K562 (cell line): ENCODE data around the gene TMEM120B. TPM values are rescaled to one million over a fixed set of nuclear protein-coding genes. Genes with fewer than 3 reads are reported as not detected.

ENCODE experiments used
- BCOR ChIP-seq: fragments of 450-650 bp; IDR thresholded peaks from 2 replicates; pipeline ENCODE4 v1.6.1; 2016
- CREB1 ChIP-seq, 2 experiments: sonication (generic) in 1 of 2; formaldehyde crosslinking in 1 of 2; IDR thresholded peaks; 2 replicates each; pipeline versions ENCODE4 v1.6.1 to v1.8.0; 2012 to 2022; ENCODE audit warnings: inconsistent platforms in 1 of 2, mild to moderate bottlenecking in 1 of 2, missing genetic modification reagents in 1 of 2, moderate library complexity in 1 of 2
- CTCFL ChIP-seq: IDR thresholded peaks from 2 replicates; pipeline ENCODE4 v1.6.1; 2011; ENCODE audit warnings: borderline replicate concordance, low read depth, mild to moderate bottlenecking, moderate library complexity, low read length; ENCODE audit not compliant: insufficient read depth, poor library complexity, severe bottlenecking
- DACH1 ChIP-seq: fragments of 450-650 bp; IDR thresholded peaks from 2 replicates; pipeline ENCODE4 v1.6.1; 2018; ENCODE audit not compliant: partially characterized antibody
- E2F1 ChIP-seq: sonication (generic); formaldehyde crosslinking; IDR thresholded peaks from 2 replicates; pipeline ENCODE4 v1.8.1; 2023; ENCODE audit warnings: mild to moderate bottlenecking, missing genetic modification reagents, moderate library complexity
- GABPA ChIP-seq: fragments of 200-800 bp; sonication (Bioruptor generic); conservative IDR thresholded peaks from 2 replicates; pipeline ENCODE4 v1.6.1; 2016; ENCODE audit warnings: low read depth, missing genetic modification characterization, missing compliant biosample characterization
- KDM2B ChIP-seq: fragments of 250-450 bp; sonication (Bioruptor Pico); IDR thresholded peaks from 2 replicates; pipeline ENCODE4 v1.8.0; 2021; ENCODE audit warnings: mild to moderate bottlenecking, moderate library complexity
- NBN ChIP-seq: fragments of 450-650 bp; IDR thresholded peaks from 2 replicates; pipeline ENCODE4 v1.6.1; 2016; ENCODE audit warnings: low read depth, mild to moderate bottlenecking
- POLR2A ChIP-seq: fragments of 450-650 bp; conservative IDR thresholded peaks from 2 replicates; pipeline ENCODE4 v1.6.1; 2016
- PRPF4 ChIP-seq: fragments of 200-400 bp; formaldehyde crosslinking; IDR thresholded peaks from one replicate; pipeline ENCODE4 v1.6.1; 2017; ENCODE audit warnings: low read length, low read depth, mild to moderate bottlenecking; ENCODE audit not compliant: insufficient read depth, poor library complexity, severe bottlenecking
- RBM34 ChIP-seq: fragments of 200-400 bp; formaldehyde crosslinking; IDR thresholded peaks from 2 replicates; pipeline ENCODE4 v1.6.1; 2018; ENCODE audit warnings: low read length, borderline replicate concordance; ENCODE audit not compliant: insufficient read depth
- SAFB ChIP-seq: fragments of 200-400 bp; formaldehyde crosslinking; IDR thresholded peaks from 2 replicates; pipeline ENCODE4 v1.6.1; 2017; ENCODE audit warnings: low read depth, low read length, borderline replicate concordance
- SRSF9 ChIP-seq: fragments of 200-400 bp; formaldehyde crosslinking; IDR thresholded peaks from 2 replicates; pipeline ENCODE4 v1.6.1; 2017; ENCODE audit warnings: low read depth, low read length, borderline replicate concordance
- UBTF ChIP-seq, 2 experiments: IDR thresholded peaks; 2 replicates each; pipeline ENCODE4 v1.6.1; 2012; ENCODE audit warnings: improper control_type of control experiment in 2 of 2, low read depth in 2 of 2, low read length in 2 of 2, borderline replicate concordance in 1 of 2
- ZEB2 ChIP-seq: fragments of 450-650 bp; IDR thresholded peaks from 2 replicates; pipeline ENCODE4 v1.6.1; 2016
- ZKSCAN1 ChIP-seq: fragments of 150-350 bp; IDR thresholded peaks from 2 replicates; pipeline ENCODE4 v1.6.1; 2016; ENCODE audit warnings: low read depth, low read length
- ZNF175 ChIP-seq: fragments of 200-800 bp; sonication (Bioruptor generic); IDR thresholded peaks from 2 replicates; pipeline ENCODE4 v1.6.1; 2016; ENCODE audit warnings: low read depth, mild to moderate bottlenecking, missing genetic modification characterization, missing compliant biosample characterization
- ZNF24 ChIP-seq: fragments of 450-650 bp; IDR thresholded peaks from 2 replicates; pipeline ENCODE4 v1.6.1; 2016
- ZNF589 ChIP-seq: fragments of 200-800 bp; sonication (Bioruptor generic); IDR thresholded peaks from 2 replicates; pipeline ENCODE4 v1.6.1; 2016; ENCODE audit warnings: low read depth, missing genetic modification characterization, missing compliant biosample characterization
- ZNF76 ChIP-seq: fragments of 250-450 bp; sonication (Bioruptor Pico); IDR thresholded peaks from 2 replicates; pipeline ENCODE4 v1.4.0; 2020; ENCODE audit warnings: mild to moderate bottlenecking, moderate library complexity, borderline replicate concordance
- polyA plus RNA-seq, 8 experiments: library from polyadenylated mRNA; depleted of rRNA in 4 of 8; stranded (reverse) in 5 of 8; unstranded in 3 of 8; fragments of >200 nt; fragmentation: Nextera tagmentation in 2 of 8; fragmentation: Illumina TruSeq in 1 of 8; extraction: Ambion mirVana in 2 of 8; extraction: Trizol in 1 of 8; gene quantifications; 2 replicates each; pipeline versions ENCODE4 v1.2.1 to v1.2.3, GENCODE V29; 2011 to 2014; ENCODE audit warnings: inconsistent platforms in 1 of 8, missing spikeins in 1 of 8
- total RNA-seq, 7 experiments: library from RNA; depleted of rRNA in 6 of 7; stranded (reverse); fragments of >200 nt in 6 of 7; fragmentation: Illumina TruSeq in 2 of 7; extraction: Trizol in 2 of 7; gene quantifications; 2 replicates each; pipeline versions ENCODE4 v1.2.1 to v1.2.3, GENCODE V29; 2011 to 2021; ENCODE audit warnings: low replicate concordance in 1 of 7
- TF ChIP-seq, protein P1 (sequence below): fragments of 250-450 bp; sonication (Bioruptor Pico); IDR thresholded peaks from 2 replicates; pipeline ENCODE4 v1.5.1; 2021; ENCODE audit warnings: mild to moderate bottlenecking

TMEM120B gene
- total and polyA plus RNA-seq, 9 of the 15 experiments (the other 6 are each of a cell fraction or from before 2014, with no cell fraction given) = 1.7 to 18.6 (median 7.4) TPM

DNA sequence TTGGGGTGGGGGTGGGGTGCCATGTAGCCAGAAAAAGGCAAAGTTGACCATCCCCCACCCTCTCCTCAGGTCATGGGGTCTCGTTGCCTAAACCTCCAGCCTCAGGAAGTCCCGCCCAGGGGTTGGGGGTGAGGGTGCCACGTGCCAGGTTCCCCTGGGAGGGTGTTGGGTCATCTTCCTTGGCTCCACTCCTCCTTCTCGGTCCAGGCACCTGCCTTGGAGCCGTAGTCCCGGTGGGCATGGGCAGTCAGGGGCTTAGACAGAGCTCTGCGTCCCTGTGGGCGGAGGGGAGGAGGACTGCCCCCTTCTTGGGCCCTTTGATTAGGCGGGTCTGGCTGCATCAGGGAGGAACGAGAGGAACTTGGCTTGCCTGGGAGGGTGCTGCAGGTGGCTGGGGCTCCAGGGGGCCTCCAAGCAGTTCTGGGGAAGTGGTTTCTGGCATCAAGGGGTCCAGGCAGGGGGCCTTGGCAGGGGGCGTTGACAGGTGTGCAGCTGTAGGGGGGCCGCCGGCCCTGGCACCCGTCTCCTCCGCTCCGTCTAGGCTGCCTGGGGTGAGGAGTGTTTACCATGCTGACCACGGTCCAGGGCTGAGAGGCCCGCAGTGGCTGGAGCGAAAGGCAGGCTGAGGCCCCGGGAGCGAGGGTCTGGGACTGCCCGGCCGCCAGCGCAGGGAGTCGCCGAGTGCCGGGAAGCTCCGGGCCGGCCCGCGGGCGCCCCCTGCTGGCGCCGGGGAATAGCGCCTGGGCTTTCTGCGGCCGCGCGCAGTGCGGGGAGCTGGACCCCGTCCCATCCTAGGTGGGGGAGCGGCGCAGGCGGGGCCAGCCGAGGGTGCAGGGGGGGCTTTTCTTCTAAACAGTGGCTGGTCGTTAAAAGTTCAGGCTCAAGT lies 99.1 kb downstream of the TMEM120B start (continued):
- TF ChIP-seq, protein P1, sequence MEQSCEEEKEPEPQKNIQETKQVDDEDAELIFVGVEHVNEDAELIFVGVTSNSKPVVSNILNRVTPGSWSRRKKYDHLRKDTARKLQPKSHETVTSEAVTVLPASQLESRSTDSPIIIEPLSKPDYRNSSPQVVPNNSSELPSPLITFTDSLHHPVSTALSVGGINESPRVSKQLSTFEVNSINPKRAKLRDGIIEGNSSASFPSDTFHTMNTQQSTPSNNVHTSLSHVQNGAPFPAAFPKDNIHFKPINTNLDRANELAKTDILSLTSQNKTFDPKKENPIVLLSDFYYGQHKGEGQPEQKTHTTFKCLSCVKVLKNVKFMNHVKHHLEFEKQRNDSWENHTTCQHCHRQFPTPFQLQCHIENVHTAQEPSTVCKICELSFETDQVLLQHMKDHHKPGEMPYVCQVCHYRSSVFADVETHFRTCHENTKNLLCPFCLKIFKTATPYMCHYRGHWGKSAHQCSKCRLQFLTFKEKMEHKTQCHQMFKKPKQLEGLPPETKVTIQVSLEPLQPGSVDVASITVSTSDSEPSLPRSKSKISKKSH = no peak
- TF ChIP-seq ZNF76 = no peak
- TF ChIP-seq NBN = no peak
- 0 out of 2 replicates have a peak, but pooled peaks have one; percentile 55 for TF ChIP-seq KDM2B (CRISPR knock-in tag)
- TF ChIP-seq DACH1 = no peak
- no peak for TF ChIP-seq CREB1 (IDR thresholded peaks at IDR 0.05)
- no peak for TF ChIP-seq CREB1 (CRISPR knock-in tag; IDR thresholded peaks at IDR 0.05)
- no peak for TF ChIP-seq ZNF24
- no peak for TF ChIP-seq GABPA (tag)
- TF ChIP-seq ZNF175 = no peak
- no peak for TF ChIP-seq ZNF589 (CRISPR knock-in tag)
- 0 out of 2 replicates have a peak, but pooled peaks have one; percentile 41 for TF ChIP-seq E2F1
- TF ChIP-seq SAFB = no peak
- TF ChIP-seq BCOR = no peak
- TF ChIP-seq PRPF4 = peak; percentile 33
- peak; percentile 95 for TF ChIP-seq CTCFL
- TF ChIP-seq POLR2A = no peak
- no peak for TF ChIP-seq ZEB2
- no peak for TF ChIP-seq ZKSCAN1
- TF ChIP-seq RBM34 = no peak
- no peak for TF ChIP-seq SRSF9
- TF ChIP-seq UBTF (IDR thresholded peaks at IDR 0.05; ENCODE audit: borderline replicate concordance in 1 of 2, low read depth in 2 of 2, low read length in 2 of 2) = peak; percentile 59 to 71; a peak in 2 of 4 replicates
